ENCODE measurements around the gene DST.
"Not testable (repeated sequence)": the region's sequence is repeated elsewhere in the genome, so short reads cannot be mapped to it uniquely, and the experiment has no call there.

DST gene

GRCh38 chr6:56570413-56571359 lies 72.0 kb downstream of the DST start:
- peak; percentile 31 to 61 for DNase-seq

DNA sequence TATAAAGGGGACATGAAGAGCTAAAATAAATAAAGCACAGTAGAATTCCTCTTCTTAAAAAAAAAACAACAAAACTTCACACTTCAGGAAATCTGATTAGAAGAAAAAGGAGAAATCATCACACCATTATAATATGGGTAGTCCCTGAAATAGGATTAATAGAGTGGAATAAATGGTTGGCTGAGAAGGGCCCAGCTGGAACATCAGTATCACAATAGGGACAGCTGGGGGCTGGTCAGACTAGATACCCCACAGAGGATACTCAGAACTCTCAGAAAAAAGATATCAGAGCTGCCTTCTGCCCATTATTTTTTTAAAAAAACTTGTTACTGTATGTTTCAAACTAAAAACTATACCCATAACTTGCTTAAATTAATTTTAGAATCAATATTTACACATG lies 75.2 kb downstream of the DST start:
- DNase-seq, result no peak

GRCh38 chr6:56562730-56563129 lies 80.0 kb downstream of the DST start:
- DNase-seq, result not testable (repeated sequence)

DNA sequence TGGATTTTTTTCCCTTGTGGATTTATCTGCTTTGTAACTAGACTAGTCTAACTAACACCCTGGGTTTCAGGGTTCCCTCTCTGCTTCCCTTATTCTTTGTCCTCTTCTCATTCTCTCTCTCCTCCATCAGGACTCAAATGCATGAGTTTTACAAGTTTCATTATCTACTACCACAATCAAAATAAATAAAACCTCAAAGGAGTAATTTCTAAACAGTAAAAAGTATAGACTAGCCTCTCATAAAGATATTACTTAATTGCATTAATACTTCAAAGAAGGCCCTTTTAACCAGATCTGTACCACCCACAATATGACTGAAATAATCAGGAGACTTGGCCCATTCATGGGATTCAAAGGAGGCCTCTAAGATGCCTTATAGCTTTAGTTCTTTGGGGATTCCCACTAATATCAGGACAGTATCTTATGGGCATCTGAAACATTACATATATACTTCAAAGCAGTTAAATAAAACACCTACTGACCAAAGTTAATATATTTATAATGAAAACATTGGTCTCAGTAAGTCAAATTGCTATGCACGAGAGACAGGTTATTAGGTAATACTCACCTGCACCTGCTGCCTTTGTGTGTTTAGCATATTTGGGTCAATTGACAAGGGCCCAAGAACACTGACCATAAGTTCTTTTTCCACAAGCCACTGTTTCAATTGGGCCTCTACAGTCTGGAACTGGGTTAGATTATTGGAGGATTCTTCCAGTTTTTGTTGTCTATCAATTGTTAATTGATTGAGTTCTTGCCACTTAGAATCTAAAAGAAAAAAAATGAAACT lies 85.7 kb downstream of the DST start:
- no peak for DNase-seq

GRCh38 chr6:56555438-56555872 lies 87.2 kb downstream of the DST start:
- peak; percentile 32 to 73 for DNase-seq

- no peak for DNase-seq
Measured at GRCh38 chr6:56552187-56553130, 90.2 kb downstream of the DST start.

DNA sequence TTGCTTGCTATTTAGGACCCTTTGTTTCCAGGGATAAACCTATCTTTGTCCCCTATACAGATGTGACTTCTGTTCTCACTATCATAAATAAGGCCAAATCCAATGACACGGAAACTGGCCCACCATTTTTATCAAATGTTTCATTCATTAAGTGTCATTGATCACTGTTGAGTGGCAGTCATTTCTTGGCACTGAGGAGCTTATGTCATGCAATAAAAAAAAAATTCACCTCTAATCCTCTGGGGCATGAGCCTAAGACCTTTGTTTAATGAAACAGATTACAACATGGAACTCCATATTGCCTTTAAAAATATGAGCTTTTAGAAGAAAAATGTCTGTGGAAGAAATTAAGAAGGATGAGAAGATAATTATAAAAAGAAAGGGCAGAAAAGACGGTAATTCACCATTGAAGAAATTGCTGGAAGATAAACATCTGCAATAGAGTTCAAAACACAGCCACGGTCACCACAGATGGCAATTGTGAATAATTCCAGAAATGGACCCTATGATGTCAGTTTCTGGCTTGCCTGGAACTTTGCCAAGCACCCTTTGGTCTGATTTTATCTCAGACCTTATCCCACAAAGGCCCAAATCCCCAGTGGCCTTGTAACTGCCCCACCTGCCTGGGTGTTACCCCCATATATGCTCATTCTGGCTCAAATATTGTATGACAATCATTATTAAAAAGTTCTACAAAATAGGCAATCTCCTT lies 91.1 kb downstream of the DST start:
- DNase-seq, result no peak

DNA sequence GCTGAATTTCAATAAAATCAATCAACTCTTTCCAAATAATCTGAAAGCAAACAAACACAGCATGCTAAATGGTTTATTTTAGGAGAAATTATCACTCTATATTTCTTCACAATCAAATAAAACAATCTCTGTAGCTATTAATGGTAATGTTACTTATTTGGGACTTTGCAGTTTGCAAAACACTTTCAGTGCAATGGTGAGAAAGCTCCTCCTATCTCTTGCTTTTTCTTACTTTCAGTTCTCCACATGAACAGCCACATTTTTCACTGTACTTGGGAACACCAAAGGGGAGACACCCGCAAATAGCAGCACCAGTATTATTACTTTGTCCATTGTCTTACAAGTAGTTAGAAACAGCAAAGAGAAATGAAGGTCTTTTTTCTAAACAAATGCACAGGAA lies 92.4 kb downstream of the DST start:
- no peak for DNase-seq

GRCh38 chr6:56549014-56549413 lies 93.7 kb downstream of the DST start:
- DNase-seq, result no peak

DNA sequence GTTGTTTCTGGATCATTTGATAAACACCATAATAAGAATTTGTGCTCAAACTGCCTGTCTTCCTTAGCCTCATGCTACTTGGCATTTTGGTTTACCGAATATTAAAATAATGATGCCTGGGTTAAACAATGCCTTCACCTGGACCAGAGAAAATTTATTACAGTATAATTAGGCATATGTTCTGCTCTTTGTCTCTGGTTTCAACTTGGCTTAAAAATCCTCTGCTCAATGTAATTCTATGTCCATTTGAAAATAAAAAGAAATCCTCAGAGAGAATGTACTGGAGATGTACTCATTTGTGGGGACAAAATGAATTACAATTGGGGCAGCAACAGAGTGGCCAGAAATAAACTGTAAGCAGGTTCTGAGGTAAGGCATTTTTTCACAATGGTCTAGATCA lies 95.0 kb downstream of the DST start:
- DNase-seq, result no peak

GRCh38 chr6:56542364-56543331 lies 100.0 kb downstream of the DST start:
- peak; percentile 86 to 94 for DNase-seq

GRCh38 chr6:56541741-56542360 lies 100.8 kb downstream of the DST start:
- no peak for DNase-seq

- peak in 1 of 2 experiments; percentile 45 for DNase-seq
Measured at GRCh38 chr6:56541030-56541600, 101.6 kb downstream of the DST start.

GRCh38 chr6:56540232-56541029 lies 102.3 kb downstream of the DST start:
- DNase-seq, result no peak

DNA sequence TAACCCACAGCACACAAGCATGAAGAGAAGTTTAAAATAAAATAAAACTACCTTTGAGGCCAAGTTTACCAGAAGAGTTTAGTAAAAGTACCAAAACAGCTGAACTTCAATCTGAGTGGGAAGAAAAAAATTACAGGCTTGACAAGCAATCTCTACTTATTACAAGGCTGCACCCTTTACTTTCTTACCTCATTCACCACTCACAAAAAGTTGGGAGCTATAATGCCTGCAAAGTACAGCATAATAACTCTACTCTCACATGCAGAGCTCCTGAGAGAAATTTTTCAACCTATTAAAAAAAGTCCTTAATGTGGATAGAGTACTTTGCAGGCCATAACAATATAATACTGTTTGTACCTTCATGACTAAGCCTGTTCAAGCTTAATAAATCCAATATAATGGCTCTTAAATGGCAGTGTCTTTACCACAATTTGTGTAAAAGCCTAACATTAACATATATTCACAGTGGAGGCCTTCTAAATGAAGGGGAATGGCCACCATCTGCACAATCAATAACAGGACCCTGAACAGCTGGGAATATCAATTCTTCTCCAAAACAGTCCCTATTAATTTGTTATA lies 103.1 kb downstream of the DST start:
- DNase-seq, result no peak

DNA sequence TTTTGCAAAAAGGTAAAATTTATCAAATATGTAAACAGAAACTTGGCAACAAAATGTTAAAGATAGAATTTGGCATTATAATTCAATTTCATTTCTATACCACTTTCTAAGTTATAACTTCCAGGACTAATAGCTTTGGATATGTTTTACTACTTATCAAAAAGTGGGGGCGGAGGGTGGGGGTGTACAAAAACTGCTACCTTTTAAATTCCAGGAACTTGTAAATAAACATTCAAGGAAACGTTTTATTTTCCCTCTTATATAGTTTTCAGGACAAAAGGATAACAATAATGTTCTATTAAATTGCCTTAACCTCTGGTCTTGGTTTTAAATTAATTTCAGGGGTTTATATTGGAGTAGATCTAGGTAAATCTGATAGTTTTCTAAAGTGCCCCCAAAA lies 103.8 kb downstream of the DST start:
- no peak for DNase-seq

- no peak for DNase-seq
Measured at GRCh38 chr6:56537223-56537770, 105.4 kb downstream of the DST start.

- no peak for DNase-seq
Measured at GRCh38 chr6:56536536-56536935, 106.2 kb downstream of the DST start.
